SK-N-SH treated with all-trans-retinoic acid at 6 μM for 48 hours (cell line): ENCODE results near the gene PRSS27.

Experiments
- ATAC-seq: fragments of 200-7000 bp; cut with Tn5 transposase; 3 replicates; pipeline ENCODE4 v1.9.1; 2020; ENCODE audit warnings: mild to moderate bottlenecking, moderate library complexity
- ARNTL ChIP-seq: fragments of 450-650 bp; formaldehyde crosslinking; IDR thresholded peaks from 2 replicates; pipeline ENCODE4 v1.5.0; 2020; ENCODE audit warnings: low read depth, mild to moderate bottlenecking, moderate library complexity, borderline replicate concordance
- BACH2 ChIP-seq: fragments of 250-450 bp; sonication (Bioruptor Pico); IDR thresholded peaks from 2 replicates; pipeline ENCODE4 v1.9.0; 2021; ENCODE audit warnings: mild to moderate bottlenecking, borderline replicate concordance
- CSDC2 ChIP-seq: fragments of 250-450 bp; sonication (Bioruptor Pico); IDR thresholded peaks from 2 replicates; pipeline ENCODE4 v1.5.0; 2020; ENCODE audit warnings: mild to moderate bottlenecking, moderate library complexity
- ESRRG ChIP-seq: fragments of 250-450 bp; sonication (Bioruptor Pico); IDR thresholded peaks from 2 replicates; pipeline ENCODE4 v1.6.1; 2021; ENCODE audit warnings: mild to moderate bottlenecking
- GLIS3 ChIP-seq: fragments of 250-450 bp; sonication (Bioruptor Pico); IDR thresholded peaks from 2 replicates; pipeline ENCODE4 v1.5.0; 2020; ENCODE audit warnings: mild to moderate bottlenecking, moderate library complexity
- ISL1 ChIP-seq: fragments of 250-450 bp; sonication (Bioruptor Pico); IDR thresholded peaks from 2 replicates; pipeline ENCODE4 v2.1.2; 2022; ENCODE audit warnings: mild to moderate bottlenecking, moderate library complexity
- OSR1 ChIP-seq: fragments of 250-450 bp; sonication (Bioruptor Pico); IDR thresholded peaks from 2 replicates; pipeline ENCODE4 v1.8.0; 2022; ENCODE audit warnings: moderate library complexity, mild to moderate bottlenecking, inconsistent platforms
- PPARA ChIP-seq: fragments of 250-450 bp; sonication (Bioruptor Pico); IDR thresholded peaks from 2 replicates; pipeline ENCODE4 v1.5.0; 2020; ENCODE audit warnings: mild to moderate bottlenecking, borderline replicate concordance
- RARB ChIP-seq: fragments of 250-450 bp; sonication (Bioruptor Pico); IDR thresholded peaks from 2 replicates; pipeline ENCODE4 v1.8.0; 2021; ENCODE audit warnings: mild to moderate bottlenecking, moderate library complexity
- SNAI2 ChIP-seq: fragments of 250-450 bp; sonication (Bioruptor Pico); IDR thresholded peaks from 2 replicates; pipeline ENCODE4 v1.5.0; 2020; ENCODE audit warnings: mild to moderate bottlenecking, moderate library complexity
- TCF4 ChIP-seq: fragments of 250-450 bp; sonication (Bioruptor Pico); IDR thresholded peaks from 2 replicates; pipeline ENCODE4 v1.8.0; 2021; ENCODE audit warnings: mild to moderate bottlenecking, moderate library complexity, borderline replicate concordance
- TOX ChIP-seq: fragments of 250-450 bp; sonication (Bioruptor Pico); IDR thresholded peaks from 2 replicates; pipeline ENCODE4 v1.8.0; 2021; ENCODE audit warnings: mild to moderate bottlenecking, moderate library complexity, borderline replicate concordance
- ZC3H10 ChIP-seq: fragments of 250-450 bp; sonication (Bioruptor Pico); IDR thresholded peaks from 2 replicates; pipeline ENCODE4 v1.5.1; 2021; ENCODE audit warnings: mild to moderate bottlenecking, moderate library complexity
- ZFP3 ChIP-seq: fragments of 250-450 bp; sonication (Bioruptor Pico); IDR thresholded peaks from 2 replicates; pipeline ENCODE4 v1.5.0; 2020; ENCODE audit warnings: mild to moderate bottlenecking, moderate library complexity
- ZNF565 ChIP-seq: fragments of 450-650 bp; formaldehyde crosslinking; conservative IDR thresholded peaks from 2 replicates; pipeline ENCODE4 v1.5.0; 2020; ENCODE audit warnings: low read depth, mild to moderate bottlenecking, moderate library complexity
- ZNF70 ChIP-seq: fragments of 450-650 bp; formaldehyde crosslinking; IDR thresholded peaks from 2 replicates; pipeline ENCODE4 v1.5.0; 2020; ENCODE audit warnings: mild to moderate bottlenecking, moderate library complexity
- ZNF8 ChIP-seq: fragments of 450-650 bp; formaldehyde crosslinking; IDR thresholded peaks from 2 replicates; pipeline ENCODE4 v1.5.0; 2020; ENCODE audit warnings: mild to moderate bottlenecking, moderate library complexity
- TF ChIP-seq, protein P1 (sequence below): fragments of 250-450 bp; sonication (Bioruptor Pico); IDR thresholded peaks from 2 replicates; pipeline ENCODE4 v1.5.0; 2020; ENCODE audit warnings: mild to moderate bottlenecking, moderate library complexity
- TF ChIP-seq, protein P2 (sequence below): fragments of 250-450 bp; sonication (Bioruptor Pico); IDR thresholded peaks from 2 replicates; pipeline ENCODE4 v1.8.0; 2020; ENCODE audit warnings: mild to moderate bottlenecking, moderate library complexity, borderline replicate concordance
- TF ChIP-seq, protein P3 (sequence below): fragments of 250-450 bp; sonication (Bioruptor Pico); IDR thresholded peaks from 2 replicates; pipeline ENCODE4 v1.8.0; 2021; ENCODE audit warnings: low read depth, mild to moderate bottlenecking, moderate library complexity, borderline replicate concordance
- TF ChIP-seq, protein P4 (sequence below): fragments of 250-450 bp; sonication (Bioruptor Pico); IDR thresholded peaks from 2 replicates; pipeline ENCODE4 v1.5.1; 2020; ENCODE audit warnings: low read depth, mild to moderate bottlenecking, moderate library complexity

The PRSS27 gene

DNA sequence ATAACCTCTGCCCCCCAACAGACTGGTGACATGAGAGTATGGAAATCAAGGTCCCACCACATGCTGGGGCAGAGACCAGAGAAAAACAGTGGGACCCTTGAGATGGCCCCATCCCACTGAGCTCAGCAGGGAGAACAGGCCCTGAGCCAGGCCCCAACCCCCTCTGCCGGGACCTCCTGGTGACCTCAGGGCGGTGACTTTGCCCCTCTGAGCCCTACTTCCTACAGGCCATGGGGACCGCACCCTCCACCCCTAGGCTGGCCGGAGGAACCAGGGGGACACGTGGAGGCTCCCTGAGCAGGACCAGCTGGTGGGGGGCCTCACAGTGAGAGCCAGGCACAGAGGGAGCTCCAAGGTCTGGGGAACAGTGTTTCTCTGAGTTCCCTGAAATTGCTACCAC, 18.6 kb upstream of the PRSS27 start:
- TF ChIP-seq RARB (CRISPR knock-in tag) (no peak), GLIS3 (no peak), PPARA (no peak), ZC3H10 (no peak), ZNF70 (CRISPR knock-in tag) (no peak), ARNTL (CRISPR knock-in tag) (no peak), OSR1 (CRISPR knock-in tag) (no peak), SNAI2 (no peak), ZNF565 (CRISPR knock-in tag) (no peak), ISL1 (CRISPR knock-in tag) (no peak), BACH2 (CRISPR knock-in tag) (no peak), TOX (no peak), ZNF8 (CRISPR knock-in tag) (no peak)
- TF ChIP-seq, protein P1, sequence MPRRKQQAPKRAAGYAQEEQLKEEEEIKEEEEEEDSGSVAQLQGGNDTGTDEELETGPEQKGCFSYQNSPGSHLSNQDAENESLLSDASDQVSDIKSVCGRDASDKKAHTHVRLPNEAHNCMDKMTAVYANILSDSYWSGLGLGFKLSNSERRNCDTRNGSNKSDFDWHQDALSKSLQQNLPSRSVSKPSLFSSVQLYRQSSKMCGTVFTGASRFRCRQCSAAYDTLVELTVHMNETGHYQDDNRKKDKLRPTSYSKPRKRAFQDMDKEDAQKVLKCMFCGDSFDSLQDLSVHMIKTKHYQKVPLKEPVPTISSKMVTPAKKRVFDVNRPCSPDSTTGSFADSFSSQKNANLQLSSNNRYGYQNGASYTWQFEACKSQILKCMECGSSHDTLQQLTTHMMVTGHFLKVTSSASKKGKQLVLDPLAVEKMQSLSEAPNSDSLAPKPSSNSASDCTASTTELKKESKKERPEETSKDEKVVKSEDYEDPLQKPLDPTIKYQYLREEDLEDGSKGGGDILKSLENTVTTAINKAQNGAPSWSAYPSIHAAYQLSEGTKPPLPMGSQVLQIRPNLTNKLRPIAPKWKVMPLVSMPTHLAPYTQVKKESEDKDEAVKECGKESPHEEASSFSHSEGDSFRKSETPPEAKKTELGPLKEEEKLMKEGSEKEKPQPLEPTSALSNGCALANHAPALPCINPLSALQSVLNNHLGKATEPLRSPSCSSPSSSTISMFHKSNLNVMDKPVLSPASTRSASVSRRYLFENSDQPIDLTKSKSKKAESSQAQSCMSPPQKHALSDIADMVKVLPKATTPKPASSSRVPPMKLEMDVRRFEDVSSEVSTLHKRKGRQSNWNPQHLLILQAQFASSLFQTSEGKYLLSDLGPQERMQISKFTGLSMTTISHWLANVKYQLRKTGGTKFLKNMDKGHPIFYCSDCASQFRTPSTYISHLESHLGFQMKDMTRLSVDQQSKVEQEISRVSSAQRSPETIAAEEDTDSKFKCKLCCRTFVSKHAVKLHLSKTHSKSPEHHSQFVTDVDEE, result no peak
- TF ChIP-seq, protein P2, sequence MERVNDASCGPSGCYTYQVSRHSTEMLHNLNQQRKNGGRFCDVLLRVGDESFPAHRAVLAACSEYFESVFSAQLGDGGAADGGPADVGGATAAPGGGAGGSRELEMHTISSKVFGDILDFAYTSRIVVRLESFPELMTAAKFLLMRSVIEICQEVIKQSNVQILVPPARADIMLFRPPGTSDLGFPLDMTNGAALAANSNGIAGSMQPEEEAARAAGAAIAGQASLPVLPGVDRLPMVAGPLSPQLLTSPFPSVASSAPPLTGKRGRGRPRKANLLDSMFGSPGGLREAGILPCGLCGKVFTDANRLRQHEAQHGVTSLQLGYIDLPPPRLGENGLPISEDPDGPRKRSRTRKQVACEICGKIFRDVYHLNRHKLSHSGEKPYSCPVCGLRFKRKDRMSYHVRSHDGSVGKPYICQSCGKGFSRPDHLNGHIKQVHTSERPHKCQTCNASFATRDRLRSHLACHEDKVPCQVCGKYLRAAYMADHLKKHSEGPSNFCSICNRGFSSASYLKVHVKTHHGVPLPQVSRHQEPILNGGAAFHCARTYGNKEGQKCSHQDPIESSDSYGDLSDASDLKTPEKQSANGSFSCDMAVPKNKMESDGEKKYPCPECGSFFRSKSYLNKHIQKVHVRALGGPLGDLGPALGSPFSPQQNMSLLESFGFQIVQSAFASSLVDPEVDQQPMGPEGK (CRISPR knock-in tag), result no peak
- TF ChIP-seq, protein P3, sequence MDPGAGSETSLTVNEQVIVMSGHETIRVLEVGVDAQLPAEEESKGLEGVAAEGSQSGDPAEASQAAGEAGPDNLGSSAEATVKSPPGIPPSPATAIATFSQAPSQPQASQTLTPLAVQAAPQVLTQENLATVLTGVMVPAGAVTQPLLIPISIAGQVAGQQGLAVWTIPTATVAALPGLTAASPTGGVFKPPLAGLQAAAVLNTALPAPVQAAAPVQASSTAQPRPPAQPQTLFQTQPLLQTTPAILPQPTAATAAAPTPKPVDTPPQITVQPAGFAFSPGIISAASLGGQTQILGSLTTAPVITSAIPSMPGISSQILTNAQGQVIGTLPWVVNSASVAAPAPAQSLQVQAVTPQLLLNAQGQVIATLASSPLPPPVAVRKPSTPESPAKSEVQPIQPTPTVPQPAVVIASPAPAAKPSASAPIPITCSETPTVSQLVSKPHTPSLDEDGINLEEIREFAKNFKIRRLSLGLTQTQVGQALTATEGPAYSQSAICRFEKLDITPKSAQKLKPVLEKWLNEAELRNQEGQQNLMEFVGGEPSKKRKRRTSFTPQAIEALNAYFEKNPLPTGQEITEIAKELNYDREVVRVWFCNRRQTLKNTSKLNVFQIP, result no peak
- ATAC-seq, result no peak

DNA sequence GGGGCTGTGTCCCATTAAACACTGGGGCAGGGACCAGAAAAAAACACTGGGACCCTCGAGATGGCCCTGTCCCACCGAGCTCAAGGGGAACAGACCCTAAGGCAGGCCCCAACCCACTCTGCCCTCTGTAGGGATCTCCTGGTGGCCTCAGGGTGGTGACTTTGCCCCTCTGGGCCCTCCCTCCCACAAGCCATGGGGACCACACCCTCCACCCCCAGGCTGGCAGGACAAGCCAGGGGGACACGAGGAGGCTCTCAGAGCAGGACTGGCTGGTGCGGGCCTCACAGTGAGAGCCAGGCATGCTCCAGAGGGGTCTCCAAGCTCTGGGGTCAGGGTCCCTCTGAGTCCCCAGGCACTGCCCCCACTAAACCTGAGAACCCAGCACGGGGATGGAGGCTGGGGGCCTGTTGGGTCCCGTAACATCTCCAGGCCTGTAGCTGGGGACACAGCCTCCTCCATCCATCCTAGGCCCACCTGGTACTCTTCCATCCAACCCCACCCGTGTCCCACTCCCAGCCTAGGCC, 17.9 kb upstream of the PRSS27 start:
- TF ChIP-seq TCF4 (CRISPR knock-in tag) (no peak), ESRRG (CRISPR knock-in tag) (no peak), ARNTL (CRISPR knock-in tag) (no peak), BACH2 (CRISPR knock-in tag) (no peak), RARB (CRISPR knock-in tag) (no peak), ZNF70 (CRISPR knock-in tag) (no peak), OSR1 (CRISPR knock-in tag) (no peak), TOX (no peak), GLIS3 (no peak), PPARA (no peak), ZNF565 (CRISPR knock-in tag) (no peak), ISL1 (CRISPR knock-in tag) (no peak), ZFP3 (CRISPR knock-in tag) (no peak), CSDC2 (CRISPR knock-in tag) (no peak)
- TF ChIP-seq, protein P1, result no peak
- TF ChIP-seq, protein P4, sequence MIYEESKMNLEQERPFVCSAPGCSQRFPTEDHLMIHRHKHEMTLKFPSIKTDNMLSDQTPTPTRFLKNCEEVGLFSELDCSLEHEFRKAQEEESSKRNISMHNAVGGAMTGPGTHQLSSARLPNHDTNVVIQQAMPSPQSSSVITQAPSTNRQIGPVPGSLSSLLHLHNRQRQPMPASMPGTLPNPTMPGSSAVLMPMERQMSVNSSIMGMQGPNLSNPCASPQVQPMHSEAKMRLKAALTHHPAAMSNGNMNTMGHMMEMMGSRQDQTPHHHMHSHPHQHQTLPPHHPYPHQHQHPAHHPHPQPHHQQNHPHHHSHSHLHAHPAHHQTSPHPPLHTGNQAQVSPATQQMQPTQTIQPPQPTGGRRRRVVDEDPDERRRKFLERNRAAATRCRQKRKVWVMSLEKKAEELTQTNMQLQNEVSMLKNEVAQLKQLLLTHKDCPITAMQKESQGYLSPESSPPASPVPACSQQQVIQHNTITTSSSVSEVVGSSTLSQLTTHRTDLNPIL (CRISPR knock-in tag), result no peak
- TF ChIP-seq, protein P3, result no peak
- TF ChIP-seq, protein P2 (CRISPR knock-in tag), result no peak
- ATAC-seq, result no peak
